Stomach smooth muscle (tissue), 2 donors: ENCODE results near the gene ST3GAL3.

Experiments
- H3K27ac ChIP-seq: one replicate; pipeline ENCODE4 v1.7.0; 2013; ENCODE audit warnings: mild to moderate bottlenecking, low read length, inconsistent platforms
- H3K27me3 ChIP-seq, 2 donors: one replicate each; pipeline ENCODE4 v1.7.0; 2013; ENCODE audit warnings: low read length in 2 of 2; ENCODE audit not compliant: insufficient read depth in 2 of 2, control insufficient read depth in 1 of 2
- H3K36me3 ChIP-seq, 2 donors: one replicate each; pipeline ENCODE4 v1.7.0; 2013; ENCODE audit warnings: low read length in 2 of 2; ENCODE audit not compliant: control insufficient read depth in 2 of 2, insufficient read depth in 2 of 2
- H3K4me1 ChIP-seq: one replicate; pipeline ENCODE4 v1.7.0; 2013; ENCODE audit warnings: low read length; ENCODE audit not compliant: control insufficient read depth, insufficient read depth
- H3K4me3 ChIP-seq, 2 donors: one replicate each; pipeline ENCODE4 v1.7.0; 2013; ENCODE audit warnings: low read length in 2 of 2
- H3K9ac ChIP-seq, 2 donors: one replicate each; pipeline ENCODE4 v1.7.0; 2013; ENCODE audit warnings: low read length in 2 of 2, mild to moderate bottlenecking in 1 of 2
- H3K9me3 ChIP-seq, 2 donors: one replicate each; pipeline ENCODE4 v1.7.0; 2013; ENCODE audit warnings: low read length in 2 of 2; ENCODE audit not compliant: control insufficient read depth in 2 of 2
- donor health status: healthy.
- donor health status: Pancreatic carcinoma.

Gene ST3GAL3

DNA sequence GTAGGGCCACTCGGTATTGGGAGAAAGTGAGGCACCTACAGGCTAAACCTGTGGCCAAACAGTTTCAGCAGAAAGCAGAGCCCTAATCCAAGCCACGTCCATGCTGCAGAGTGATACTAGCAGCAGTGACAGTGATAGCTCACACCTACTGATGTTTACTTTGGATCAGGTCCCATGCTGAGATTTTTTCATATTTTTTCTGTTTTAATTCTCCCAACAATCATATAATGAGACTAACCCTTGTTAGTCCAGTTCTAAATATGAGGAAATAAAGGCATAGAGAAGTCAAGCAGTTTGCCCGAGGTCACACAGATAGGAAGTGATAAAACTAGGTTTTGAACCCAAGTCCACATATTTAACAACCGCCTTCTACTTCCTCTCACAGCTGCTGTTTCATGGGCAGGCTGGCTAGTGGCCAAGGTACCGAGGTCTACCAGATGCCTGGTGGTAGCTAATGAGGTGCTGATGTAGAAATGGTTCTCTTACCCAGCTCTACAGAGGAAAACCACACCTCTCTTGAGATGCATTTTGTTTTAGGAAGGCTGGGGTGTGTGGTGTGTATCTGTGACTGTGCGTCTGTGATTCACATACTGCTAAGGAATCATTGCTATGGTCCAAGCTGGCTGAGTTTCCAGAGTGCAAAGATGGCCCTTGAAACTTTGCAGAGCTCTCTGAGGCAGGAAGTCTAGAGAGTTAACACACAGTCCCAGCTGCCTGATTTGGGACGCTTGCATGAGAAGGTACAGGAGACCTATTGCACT lies 146.0 kb downstream of the ST3GAL3 start:
- Histone ChIP-seq H3K9ac (no peak overlapping the region), H3K27me3 (no peaks in the 10 kb centered on the region), H3K9me3 (no peaks in the 10 kb centered on the region), H3K36me3 (no peaks in the 10 kb centered on the region), H3K4me1 (peaks cover 9% of the 10 kb centered on the region), H3K4me3 (peak overlapping the region; percentile 10 to 18), H3K27ac (peak overlapping the region; percentile 1)

DNA sequence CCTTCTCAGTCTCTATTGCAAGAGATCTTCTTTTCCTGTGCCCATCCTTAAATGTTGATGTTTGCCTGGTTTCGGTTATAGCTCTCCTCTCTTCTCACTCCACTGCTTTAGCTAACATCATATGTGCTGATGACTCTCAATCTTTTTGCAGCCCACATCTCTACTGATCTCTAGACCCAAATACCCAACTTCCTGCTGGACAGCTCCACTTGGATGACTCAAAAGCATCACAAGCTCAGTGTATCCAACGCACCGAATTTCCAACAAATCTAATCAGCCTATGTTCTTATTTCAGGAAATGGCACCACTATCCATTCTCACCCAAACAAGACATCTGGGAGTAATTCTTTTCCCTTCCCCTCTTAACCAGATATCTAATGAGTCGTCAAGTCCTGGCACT lies 147.1 kb downstream of the ST3GAL3 start:
- peaks cover 16% of the 10 kb centered on the region for H3K4me1 ChIP-seq
- H3K4me3 ChIP-seq, result no peak overlapping the region
- H3K9ac ChIP-seq, result no peak overlapping the region
- H3K27ac ChIP-seq, result no peak overlapping the region
- no peaks in the 10 kb centered on the region for H3K36me3 ChIP-seq
- H3K27me3 ChIP-seq, result no peaks in the 10 kb centered on the region
- H3K9me3 ChIP-seq, result no peaks in the 10 kb centered on the region

DNA sequence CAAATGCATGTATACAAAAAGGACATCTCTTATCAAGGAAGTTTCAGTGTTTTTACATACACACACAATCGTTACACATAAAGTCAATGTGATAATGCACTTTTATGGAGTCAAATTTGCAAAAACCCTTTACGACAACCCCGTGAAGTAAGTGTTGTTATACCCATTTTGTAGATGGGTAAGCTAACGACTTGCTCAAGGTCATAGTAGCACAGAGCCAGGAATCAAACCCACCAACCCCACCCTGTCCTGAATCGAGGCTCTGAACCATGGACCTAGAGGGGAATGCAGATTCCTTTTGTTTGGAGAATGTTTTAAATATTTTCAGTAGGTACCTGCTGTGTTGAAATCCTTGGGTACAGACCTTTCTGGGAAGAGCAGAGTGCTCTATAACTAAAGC lies 148.9 kb downstream of the ST3GAL3 start:
- Histone ChIP-seq H3K9ac (no peak overlapping the region), H3K4me3 (no peak overlapping the region), H3K27ac (no peak overlapping the region), H3K36me3 (peaks cover 0 to 3% of the 10 kb centered on the region in 2 donors), H3K4me1 (peaks cover 16% of the 10 kb centered on the region), H3K9me3 (no peaks in the 10 kb centered on the region), H3K27me3 (no peaks in the 10 kb centered on the region)

DNA sequence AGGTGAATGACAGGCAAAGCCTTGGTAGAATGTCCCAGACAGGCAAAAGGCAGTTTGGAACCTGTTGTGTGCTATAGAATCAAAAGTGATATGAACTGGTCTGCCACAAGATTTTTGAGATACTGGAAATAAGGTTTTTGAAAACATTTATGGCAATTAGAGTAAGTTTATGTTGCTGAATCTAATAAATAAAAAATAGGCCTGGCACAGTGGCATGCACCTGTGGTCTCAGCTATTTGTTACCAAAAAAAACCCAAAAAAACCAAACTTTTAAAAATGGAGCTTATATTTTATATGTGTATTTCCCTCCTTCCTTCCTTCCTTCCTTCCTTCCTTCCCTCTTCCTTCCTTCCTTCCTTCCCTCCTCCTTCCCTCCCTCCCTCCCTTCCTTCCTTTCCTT lies 149.8 kb downstream of the ST3GAL3 start:
- Histone ChIP-seq H3K9me3 (no peaks in the 10 kb centered on the region), H3K4me3 (no peak overlapping the region), H3K9ac (no peak overlapping the region), H3K27me3 (no peaks in the 10 kb centered on the region), H3K4me1 (peaks cover 16% of the 10 kb centered on the region), H3K27ac (no peak overlapping the region), H3K36me3 (peaks cover 0 to 3% of the 10 kb centered on the region in 2 donors)

DNA sequence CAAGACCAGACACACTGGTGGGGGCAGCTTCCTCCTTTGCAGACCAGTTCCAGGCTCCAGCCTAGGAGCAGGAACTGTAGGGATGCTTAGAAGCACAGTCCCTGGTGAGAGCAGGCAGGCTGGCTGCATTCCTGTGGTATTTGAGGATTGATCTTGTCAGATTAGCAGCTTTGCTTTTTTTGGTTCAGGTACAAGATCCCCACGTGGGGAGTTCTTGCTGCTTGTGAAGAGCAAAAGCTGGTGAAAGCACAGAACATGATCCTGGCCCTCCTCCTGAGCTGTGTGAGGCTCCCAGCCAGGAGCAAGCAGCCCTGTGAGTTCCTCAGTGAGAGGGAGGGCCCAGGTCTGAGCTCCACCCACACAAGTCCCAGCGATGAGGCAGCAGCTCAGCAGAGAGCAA lies 151.0 kb downstream of the ST3GAL3 start:
- H3K9ac ChIP-seq, result no peak overlapping the region

DNA sequence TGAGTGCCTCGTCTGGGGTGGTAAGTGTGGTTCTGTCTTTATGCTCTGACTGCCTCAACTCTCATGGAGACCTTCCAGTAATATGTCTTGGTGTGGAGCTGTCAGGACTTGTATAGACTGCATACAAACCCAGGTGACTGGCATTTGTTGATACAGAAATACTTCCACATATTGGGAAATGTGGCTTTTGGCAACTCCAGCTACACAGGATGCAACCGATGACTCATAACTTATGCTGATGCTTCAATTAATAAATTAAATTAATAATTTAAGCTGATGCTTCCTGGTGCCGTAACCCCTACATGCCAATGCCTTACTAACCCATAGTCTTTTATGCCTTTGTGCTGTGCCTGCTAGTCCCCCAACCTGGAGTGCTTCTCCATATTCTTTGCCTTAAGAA lies 154.0 kb downstream of the ST3GAL3 start:
- Histone ChIP-seq H3K36me3 (peaks cover 0 to 3% of the 10 kb centered on the region in 2 donors), H3K4me1 (peaks cover 26% of the 10 kb centered on the region), H3K27ac (no peak overlapping the region), H3K4me3 (no peak overlapping the region), H3K9me3 (no peaks in the 10 kb centered on the region), H3K27me3 (no peaks in the 10 kb centered on the region), H3K9ac (no peak overlapping the region)

More for the DNA sequence above, 151.0 kb downstream of the ST3GAL3 start:
- Histone ChIP-seq H3K9me3 (no peaks in the 10 kb centered on the region), H3K27me3 (no peaks in the 10 kb centered on the region), H3K4me3 (no peak overlapping the region), H3K4me1 (peaks cover 15% of the 10 kb centered on the region), H3K27ac (no peak overlapping the region), H3K36me3 (peaks cover 0 to 3% of the 10 kb centered on the region in 2 donors)

DNA sequence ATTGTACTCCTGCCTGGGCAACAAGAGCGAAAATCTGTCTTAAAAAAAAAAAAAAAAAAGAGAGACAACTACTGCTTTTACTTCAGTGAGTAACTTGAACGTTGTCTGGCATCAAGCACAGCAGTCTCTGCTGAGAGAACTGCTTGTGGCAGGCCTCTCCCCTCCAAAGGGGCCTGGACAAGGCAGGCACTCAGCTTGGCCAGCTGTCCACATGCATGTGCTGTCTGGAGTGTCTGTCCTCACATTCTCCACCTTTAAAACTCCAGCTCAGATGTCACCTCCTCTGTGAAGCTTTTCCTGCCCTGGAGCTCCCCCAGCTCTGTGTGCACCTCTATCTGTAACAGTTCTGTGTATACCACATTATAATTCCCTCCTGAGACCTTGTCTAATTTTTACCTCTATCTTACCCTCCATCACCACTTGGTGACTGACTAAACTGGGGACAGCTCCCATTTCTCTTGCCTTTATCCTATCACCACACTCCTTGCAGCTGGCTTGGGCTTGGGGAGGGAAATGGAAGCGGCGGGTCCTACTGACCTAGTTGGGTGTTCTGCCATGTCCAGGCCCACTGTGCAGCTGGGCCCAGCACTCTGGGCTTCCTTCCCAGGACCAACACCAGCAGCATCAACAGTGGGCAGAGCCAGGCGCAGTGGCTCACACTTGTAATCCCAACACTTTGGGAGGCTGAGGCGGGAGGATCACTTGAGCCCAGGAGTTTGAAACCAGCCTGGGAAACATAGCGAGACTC lies 154.8 kb downstream of the ST3GAL3 start:
- Histone ChIP-seq H3K27ac (no peak overlapping the region), H3K4me1 (peaks cover 26% of the 10 kb centered on the region), H3K9me3 (no peaks in the 10 kb centered on the region)

DNA sequence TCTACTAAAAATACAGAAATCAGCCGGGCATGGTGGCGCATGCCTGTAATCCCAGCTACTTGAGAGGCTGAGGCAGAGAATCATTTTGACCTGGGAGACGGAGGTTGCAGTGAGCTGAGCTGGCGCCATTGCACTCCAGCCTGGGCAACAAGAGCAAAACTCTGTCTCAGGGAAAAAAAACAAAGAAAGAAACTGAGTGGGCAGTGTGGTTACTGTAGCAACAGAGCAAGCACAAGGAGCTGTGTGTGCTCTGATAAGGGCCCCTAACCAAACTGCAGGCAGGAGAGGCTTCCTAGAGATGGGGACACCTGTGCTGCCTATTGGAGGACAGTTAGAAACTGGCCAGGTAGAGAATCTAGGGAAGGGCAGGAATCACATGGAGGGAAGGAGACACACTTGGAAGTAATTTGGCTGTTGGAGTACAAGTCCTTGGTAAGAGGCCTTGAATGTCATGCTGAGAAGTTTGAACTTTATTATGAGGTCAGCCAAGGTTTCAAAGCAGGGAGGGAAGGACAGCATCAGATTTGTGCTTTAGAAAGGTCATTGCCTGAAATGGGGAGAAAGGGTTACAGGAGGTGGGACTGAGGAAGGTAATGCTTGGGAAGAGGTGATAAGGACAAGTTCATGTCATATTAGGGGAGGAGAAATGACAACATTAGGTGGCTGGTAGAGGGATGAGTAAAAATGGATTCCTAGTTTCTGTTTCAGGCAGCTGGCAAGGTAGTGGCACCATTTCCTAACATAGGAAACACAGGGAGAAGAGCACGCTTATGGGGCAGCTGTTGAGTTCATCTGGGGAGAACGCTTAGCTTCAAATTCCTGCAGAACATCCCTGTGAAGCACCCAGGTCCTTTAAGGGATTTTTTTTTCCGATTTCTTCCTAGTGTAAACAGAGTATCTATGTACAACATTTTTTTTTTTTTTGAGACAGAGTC lies 157.0 kb downstream of the ST3GAL3 start:
- Histone ChIP-seq H3K4me3 (peak overlapping the region in 1 of 2 donors; percentile 28), H3K27me3 (no peaks in the 10 kb centered on the region), H3K4me1 (peaks cover 26% of the 10 kb centered on the region), H3K9ac (no peak overlapping the region), H3K36me3 (peaks cover 0 to 3% of the 10 kb centered on the region in 2 donors), H3K9me3 (no peaks in the 10 kb centered on the region), H3K27ac (no peak overlapping the region)

More for the DNA sequence above, 154.8 kb downstream of the ST3GAL3 start:
- Histone ChIP-seq H3K27me3 (no peaks in the 10 kb centered on the region), H3K9ac (no peak overlapping the region), H3K36me3 (peaks cover 0 to 3% of the 10 kb centered on the region in 2 donors), H3K4me3 (no peak overlapping the region)

DNA sequence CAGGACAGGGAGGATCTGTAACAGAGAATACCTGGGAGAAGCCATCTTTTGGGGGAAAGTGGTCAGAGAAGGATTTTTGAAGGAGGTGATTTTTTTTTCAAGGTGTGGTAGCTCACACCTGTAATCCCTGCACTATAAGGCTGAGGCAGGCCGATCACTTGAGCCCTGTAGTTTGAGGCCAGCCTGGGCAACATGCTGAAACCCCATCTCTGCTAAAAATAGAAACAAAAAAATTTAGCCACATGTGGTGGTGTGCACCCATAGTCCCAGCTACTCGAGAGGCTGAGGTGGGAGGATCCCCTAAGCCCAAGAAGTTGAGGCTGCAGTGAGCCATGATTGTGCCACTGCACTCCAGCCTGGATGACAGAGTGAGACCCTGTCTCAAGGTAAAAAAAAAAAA lies 158.9 kb downstream of the ST3GAL3 start:
- Histone ChIP-seq H3K4me1 (peaks cover 38% of the 10 kb centered on the region), H3K27ac (no peak overlapping the region), H3K27me3 (no peaks in the 10 kb centered on the region), H3K9me3 (no peaks in the 10 kb centered on the region), H3K36me3 (no peaks in the 10 kb centered on the region), H3K4me3 (no peak overlapping the region), H3K9ac (no peak overlapping the region)

DNA sequence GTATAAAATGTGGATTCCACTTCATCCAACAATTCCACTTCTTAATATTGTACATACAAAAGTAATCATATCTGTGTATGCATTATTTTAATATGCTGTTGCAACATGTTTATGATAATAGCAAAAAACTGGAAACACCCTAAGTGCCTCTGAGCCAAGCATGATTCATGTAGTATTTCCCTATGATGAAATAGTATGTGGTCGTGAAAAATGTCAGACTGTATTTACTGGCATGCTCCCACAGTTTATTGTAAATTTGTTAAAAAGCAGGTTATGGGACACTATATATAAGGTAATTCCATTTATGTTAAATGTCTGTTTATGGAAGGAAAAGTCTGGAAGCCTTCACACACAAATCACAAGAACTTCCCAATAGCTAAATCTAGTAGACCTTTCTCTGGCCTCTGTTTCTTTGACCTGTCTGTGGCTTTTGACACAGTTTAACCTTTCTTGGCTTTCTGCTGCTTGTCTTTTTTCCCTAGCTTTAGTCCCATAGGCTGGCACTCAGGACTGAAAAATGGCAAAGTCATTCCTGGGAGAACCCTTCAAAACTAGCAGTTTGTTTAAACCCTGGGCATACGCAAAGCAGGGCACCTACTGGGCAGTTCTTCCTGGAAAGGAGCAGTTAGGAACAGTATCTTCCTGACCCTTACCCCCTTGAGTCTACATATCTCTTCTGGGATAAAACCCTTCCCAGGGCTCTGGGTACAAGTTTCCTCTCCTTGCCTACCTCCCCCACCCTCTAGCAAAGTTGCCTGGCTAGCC lies 160.8 kb downstream of the ST3GAL3 start:
- H3K9me3 ChIP-seq, result no peaks in the 10 kb centered on the region
- no peaks in the 10 kb centered on the region for H3K36me3 ChIP-seq
- peaks cover 38% of the 10 kb centered on the region for H3K4me1 ChIP-seq
- H3K27ac ChIP-seq, result no peak overlapping the region
- H3K27me3 ChIP-seq, result no peaks in the 10 kb centered on the region
- H3K9ac ChIP-seq, result no peak overlapping the region
- H3K4me3 ChIP-seq, result peak overlapping the region in 1 of 2 donors; percentile 52
